Activated CD4-positive, CD25-positive, alpha-beta regulatory T cell treated with anti-CD3 and anti-CD28 coated beads, Interleukin-2, amount 50 U/mL, for 24 hours (primary cell): ENCODE results near the gene MAP3K4.
A peak's percentile ranks its signal among the peaks of the same experiment; 100 is the strongest.
"Not testable (repeated sequence)": the region's sequence is repeated elsewhere in the genome, so short reads cannot be mapped to it uniquely, and the experiment has no call there.

Experiments used
- ATAC-seq, 2 donors: fragments of 150-1000 bp; cut with Tn5 transposase; one replicate each; pipeline ENCODE4 v1.10.0; 2021; ENCODE audit warnings: mild to moderate bottlenecking in 1 of 2, moderate library complexity in 1 of 2

Gene MAP3K4

GRCh38 chr6:160971171-160971570, 20.4 kb upstream of the MAP3K4 start:
- no peak for ATAC-seq

- no peak for ATAC-seq
Observed at GRCh38 chr6:160972111-160972510, 19.5 kb upstream of the MAP3K4 start.

GRCh38 chr6:160972594-160972993, 19.0 kb upstream of the MAP3K4 start:
- ATAC-seq = not testable (repeated sequence)

- no peak for ATAC-seq
Observed at GRCh38 chr6:160973311-160974250, 18.0 kb upstream of the MAP3K4 start.

- ATAC-seq = no peak
Observed at GRCh38 chr6:160974304-160974771, 17.2 kb upstream of the MAP3K4 start.

- no peak for ATAC-seq
Observed at GRCh38 chr6:160975162-160975561, 16.4 kb upstream of the MAP3K4 start.

- ATAC-seq = not testable (repeated sequence)
Observed at GRCh38 chr6:160975961-160976360, 15.6 kb upstream of the MAP3K4 start.

- ATAC-seq = no peak
Observed at GRCh38 chr6:160978141-160978901, 13.2 kb upstream of the MAP3K4 start.

GRCh38 chr6:160979061-160979708, 12.4 kb upstream of the MAP3K4 start:
- no peak for ATAC-seq

GRCh38 chr6:160983377-160983948, 8.1 kb upstream of the MAP3K4 start:
- ATAC-seq = not testable (repeated sequence)

GRCh38 chr6:160986851-160987250, 4.7 kb upstream of the MAP3K4 start:
- no peak for ATAC-seq

- ATAC-seq = no peak
Observed at GRCh38 chr6:160987265-160987664, 4.3 kb upstream of the MAP3K4 start.

GRCh38 chr6:160990847-160991405, 643 bp upstream of the MAP3K4 start:
- no peak for ATAC-seq

GRCh38 chr6:160992061-160992979, 751 bp downstream of the MAP3K4 start:
- peak; percentile 42 to 62 for ATAC-seq

GRCh38 chr6:160992980-160993314, 1.4 kb downstream of the MAP3K4 start:
- ATAC-seq = no peak

GRCh38 chr6:160995271-160995670, 3.7 kb downstream of the MAP3K4 start:
- no peak for ATAC-seq

- ATAC-seq = no peak
Observed at GRCh38 chr6:160996131-160996601, 4.6 kb downstream of the MAP3K4 start.

- ATAC-seq = no peak
Observed at GRCh38 chr6:160998217-160998616, 6.6 kb downstream of the MAP3K4 start.

GRCh38 chr6:160998766-160999165, 7.2 kb downstream of the MAP3K4 start:
- ATAC-seq = no peak

GRCh38 chr6:160999516-160999915, 7.9 kb downstream of the MAP3K4 start:
- ATAC-seq = no peak

- ATAC-seq = no peak
Observed at GRCh38 chr6:161000632-161001031, 9.1 kb downstream of the MAP3K4 start.
